ENCODE results near the gene ALS2. TPM values are rescaled to one million over a fixed set of nuclear protein-coding genes. Genes with fewer than 3 reads are reported as not detected.

Gene ALS2
- total and polyA plus RNA-seq, 4 donors: 8.2 to 35.3 (median 15.0) TPM

- WGBS: 83% methylated on average over 2 of the region's 2 CpGs
- Histone ChIP-seq H3K4me3 (ENCODE audit: low read depth in 1 of 3, low read length in 3 of 3) (no peak overlapping the region), H3K9me3 (ENCODE audit: control insufficient read depth in 4 of 4, low read length in 3 of 4) (no peaks in the 10 kb centered on the region), H3K36me3 (ENCODE audit: control insufficient read depth in 4 of 4, insufficient read depth in 3 of 4, low read depth in 1 of 4, low read length in 3 of 4) (no peaks in the 10 kb centered on the region), H3K27me3 (ENCODE audit: control insufficient read depth in 4 of 4, insufficient read depth in 4 of 4, low read length in 3 of 4) (no peaks in the 10 kb centered on the region), H3K27ac (ENCODE audit: low read depth in 1 of 2, low read length in 2 of 2) (no peak overlapping the region), H3K4me1 (ENCODE audit: control insufficient read depth in 4 of 4, insufficient read depth in 4 of 4, low read length in 3 of 4) (no peaks in the 10 kb centered on the region), H3K9ac (ENCODE audit: low read depth in 1 of 2, low read length in 2 of 2) (no peak overlapping the region)
- TF ChIP-seq FOXA1 (IDR thresholded peaks at IDR 0.05) (no peak), HNF4G (IDR thresholded peaks at IDR 0.05) (no peak), REST (IDR thresholded peaks at IDR 0.05) (no peak), MAX (IDR thresholded peaks at IDR 0.05) (no peak), RAD21 (IDR thresholded peaks at IDR 0.05) (no peak), CTCF (IDR thresholded peaks at IDR 0.05; ENCODE audit: low read depth, low read length, missing input control) (no peak), EGR1 (IDR thresholded peaks at IDR 0.05; ENCODE audit: low read depth in 2 of 2) (no peak), FOXA2 (IDR thresholded peaks at IDR 0.05) (no peak), TAF1 (conservative IDR thresholded peaks at IDR 0.05) (no peak), JUND (IDR thresholded peaks at IDR 0.05) (no peak)
- no peak for DNase-seq (ENCODE audit: low spot score)
Observed at GRCh38 chr2:201808027-201808426, 27.3 kb upstream of the ALS2 start.

- Histone ChIP-seq H3K4me3 (ENCODE audit: low read depth in 1 of 3, low read length in 3 of 3) (no peak overlapping the region), H3K9ac (ENCODE audit: low read depth in 1 of 2, low read length in 2 of 2) (no peak overlapping the region), H3K36me3 (ENCODE audit: control insufficient read depth in 4 of 4, insufficient read depth in 3 of 4, low read depth in 1 of 4, low read length in 3 of 4) (no peaks in the 10 kb centered on the region), H3K27ac (ENCODE audit: low read depth in 1 of 2, low read length in 2 of 2) (no peak overlapping the region), H3K4me1 (ENCODE audit: control insufficient read depth in 4 of 4, insufficient read depth in 4 of 4, low read length in 3 of 4) (no peaks in the 10 kb centered on the region), H3K9me3 (ENCODE audit: control insufficient read depth in 4 of 4, low read length in 3 of 4) (no peaks in the 10 kb centered on the region), H3K27me3 (ENCODE audit: control insufficient read depth in 4 of 4, insufficient read depth in 4 of 4, low read length in 3 of 4) (no peaks in the 10 kb centered on the region)
- 64% methylated on average over 8 of the region's 8 CpGs for WGBS
- DNase-seq (ENCODE audit: low spot score): no peak
- TF ChIP-seq NR2F2 (IDR thresholded peaks at IDR 0.05) (no peak), RXRA (IDR thresholded peaks at IDR 0.05) (no peak), FOXA1 (IDR thresholded peaks at IDR 0.05) (no peak), EGR1 (IDR thresholded peaks at IDR 0.05; ENCODE audit: low read depth in 2 of 2) (no peak)
Observed at GRCh38 chr2:201807452-201807999, 26.8 kb upstream of the ALS2 start.
